Measurements from ENCODE around the gene PIGN.
"Not testable (repeated sequence)": the region's sequence is repeated elsewhere in the genome, so short reads cannot be mapped to it uniquely, and the experiment has no call there.

PIGN gene

DNA sequence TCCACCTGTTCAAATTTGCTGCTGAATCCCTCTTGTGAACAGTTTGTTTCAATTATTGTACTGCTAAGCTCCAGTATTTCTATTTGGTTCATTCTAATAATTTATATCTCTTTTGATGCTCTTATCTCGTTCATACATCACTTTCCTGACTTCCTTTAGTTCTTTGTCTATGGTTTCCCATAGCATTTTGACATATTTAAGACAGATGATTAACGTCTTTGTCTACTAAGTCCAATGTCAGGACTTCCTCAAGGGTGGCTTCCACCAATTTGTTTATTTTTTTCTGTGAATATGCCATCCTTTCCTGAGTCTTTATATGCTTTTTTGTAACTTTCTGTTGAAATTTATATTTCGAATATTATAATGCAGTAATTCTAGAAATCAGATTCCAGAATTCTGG, 9.6 kb downstream of the PIGN start:
- no peak for DNase-seq

DNA sequence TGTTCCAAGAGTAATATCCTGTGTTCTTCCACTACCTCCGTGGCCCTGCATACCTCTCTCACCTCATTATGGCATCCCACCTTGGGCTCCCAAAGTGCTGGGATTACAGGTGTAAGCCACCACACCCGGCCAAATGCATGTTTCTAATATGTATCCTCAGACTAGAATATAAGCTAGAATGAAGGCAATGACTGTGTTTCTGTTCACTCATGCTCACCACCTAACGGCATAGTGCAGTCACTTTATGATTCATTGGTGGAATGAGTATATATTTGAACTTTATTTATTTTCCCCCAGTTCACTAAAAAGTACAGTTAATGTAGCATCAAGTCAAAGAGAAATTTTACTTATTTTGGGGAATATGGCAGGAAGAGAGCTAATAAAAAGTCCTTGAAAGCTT, 11.3 kb downstream of the PIGN start:
- DNase-seq: no peak

- DNase-seq: no peak
These were observed 14.6 kb downstream of the PIGN start for GRCh38 chr18:62172298-62172697.

GRCh38 chr18:62170857-62171256, 16.0 kb downstream of the PIGN start:
- DNase-seq: no peak

GRCh38 chr18:62166524-62166923, 20.3 kb downstream of the PIGN start:
- DNase-seq: not testable (repeated sequence)

DNA sequence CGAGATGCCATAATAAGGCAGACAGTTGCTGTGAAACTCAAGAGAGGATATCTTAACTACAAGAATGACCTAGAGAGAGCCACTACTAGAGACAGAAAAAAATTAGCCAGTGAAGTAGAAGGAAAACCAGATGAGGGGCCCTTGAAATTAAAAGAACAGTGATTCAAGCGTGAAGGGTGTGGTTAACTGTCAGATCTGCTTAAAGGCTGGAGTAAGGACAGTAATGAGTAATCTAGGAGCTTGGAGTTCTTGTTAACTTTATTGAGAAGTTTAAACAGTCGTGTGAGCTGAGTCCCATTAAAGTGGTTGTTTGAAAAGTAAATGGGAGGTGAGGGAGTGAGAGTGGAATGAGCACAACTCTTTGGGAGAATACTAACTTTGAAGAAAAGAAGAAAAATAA, 21.3 kb downstream of the PIGN start:
- no peak for DNase-seq

GRCh38 chr18:62164855-62165487, 21.9 kb downstream of the PIGN start:
- no peak for DNase-seq

GRCh38 chr18:62164310-62164709, 22.5 kb downstream of the PIGN start:
- DNase-seq: no peak

GRCh38 chr18:62157843-62158242, 29.0 kb downstream of the PIGN start:
- no peak for DNase-seq

DNA sequence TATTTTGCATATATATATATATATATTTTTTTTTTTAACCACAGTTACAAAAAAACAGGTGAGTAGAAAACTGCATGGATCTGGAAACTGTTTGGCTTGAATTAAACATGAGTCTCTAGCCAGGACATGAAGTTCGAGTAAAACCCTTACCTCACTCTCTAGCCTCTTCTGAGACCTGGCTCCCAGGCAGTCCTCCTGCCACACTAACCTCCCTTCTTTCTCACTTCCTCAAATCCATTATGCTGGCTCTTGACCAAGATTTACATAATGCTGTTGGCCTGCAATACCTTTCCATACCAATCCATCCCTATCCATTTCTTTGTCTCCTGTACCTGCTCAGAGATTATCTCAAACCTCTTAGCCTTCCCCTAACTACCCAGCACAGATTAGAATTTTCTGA, 34.0 kb downstream of the PIGN start:
- no peak for DNase-seq

DNA sequence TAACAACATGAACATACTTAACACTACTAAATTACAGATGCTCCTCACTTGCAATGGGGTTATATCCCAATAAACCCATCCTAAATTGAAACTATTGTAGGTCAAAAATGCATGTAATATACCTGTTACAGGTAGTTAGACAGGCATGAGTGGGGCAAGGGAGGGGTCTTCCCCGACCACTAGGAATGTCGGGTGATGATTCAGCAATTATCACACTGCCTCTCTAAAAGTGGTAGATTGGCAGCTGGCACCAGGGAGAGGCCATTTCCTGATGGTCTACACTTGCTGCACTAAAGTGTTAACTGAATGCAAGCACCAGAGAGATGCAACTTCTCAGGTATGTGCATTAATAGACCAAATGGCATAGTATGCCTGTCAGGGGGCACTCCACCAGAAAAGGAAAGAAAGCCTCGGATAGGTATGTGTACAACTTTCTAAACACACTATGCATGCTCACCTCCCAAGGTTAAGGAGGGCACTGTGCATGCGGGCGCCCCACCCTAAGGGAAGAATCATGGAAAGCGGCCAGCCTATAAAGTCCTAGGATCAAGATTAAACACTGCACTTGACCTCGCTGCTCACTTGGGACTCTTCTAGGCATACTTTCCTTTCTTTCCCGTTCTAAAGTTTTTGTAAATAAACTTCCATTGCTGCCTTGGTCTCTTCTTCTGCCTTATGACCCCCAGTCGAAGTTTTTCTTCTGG, 35.6 kb downstream of the PIGN start:
- no peak for DNase-seq

DNA sequence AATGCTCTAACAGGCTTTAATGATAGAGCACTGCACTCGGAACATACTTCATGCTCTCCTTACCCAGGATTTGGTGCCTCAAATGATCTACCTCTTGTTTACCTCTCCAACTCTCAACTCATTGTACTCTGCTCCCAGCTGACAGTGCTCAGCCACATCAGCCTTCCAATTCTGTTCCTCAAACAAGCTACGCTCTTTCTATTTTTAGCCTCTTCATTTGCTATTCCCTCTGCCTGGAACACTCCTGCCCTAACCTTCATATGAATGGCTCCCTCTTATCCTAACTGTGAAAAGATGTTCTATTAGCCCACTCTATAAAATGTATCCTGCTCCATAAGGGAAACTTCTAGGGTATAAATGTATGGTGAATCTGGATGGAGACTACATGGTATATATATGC, 42.5 kb downstream of the PIGN start:
- DNase-seq: no peak

DNA sequence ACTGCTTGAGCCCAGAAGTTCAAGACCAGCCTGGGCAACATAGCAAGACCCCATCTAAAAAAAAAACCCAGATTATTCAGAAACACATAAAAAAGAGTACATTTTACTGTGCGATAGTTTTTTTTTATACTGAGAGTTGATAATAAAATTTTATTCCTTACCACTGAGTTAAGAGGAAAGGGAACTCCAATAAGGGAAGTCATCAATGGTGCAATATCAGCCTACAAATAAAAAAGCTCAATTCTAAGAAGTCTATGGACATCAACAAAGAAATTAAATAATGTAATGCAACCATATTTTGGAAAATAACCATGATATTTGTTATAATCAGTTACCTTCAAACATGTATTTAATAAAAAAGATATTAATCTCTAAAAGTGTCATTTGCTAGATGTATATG, 46.6 kb downstream of the PIGN start:
- no peak for DNase-seq

- DNase-seq: no peak
These were observed 48.2 kb downstream of the PIGN start for GRCh38 chr18:62138461-62139235.

GRCh38 chr18:62131301-62131909, 55.5 kb downstream of the PIGN start:
- peak; percentile 76 for DNase-seq

- peak; percentile 17 for DNase-seq
These were observed 58.7 kb downstream of the PIGN start for GRCh38 chr18:62128157-62128556.

DNA sequence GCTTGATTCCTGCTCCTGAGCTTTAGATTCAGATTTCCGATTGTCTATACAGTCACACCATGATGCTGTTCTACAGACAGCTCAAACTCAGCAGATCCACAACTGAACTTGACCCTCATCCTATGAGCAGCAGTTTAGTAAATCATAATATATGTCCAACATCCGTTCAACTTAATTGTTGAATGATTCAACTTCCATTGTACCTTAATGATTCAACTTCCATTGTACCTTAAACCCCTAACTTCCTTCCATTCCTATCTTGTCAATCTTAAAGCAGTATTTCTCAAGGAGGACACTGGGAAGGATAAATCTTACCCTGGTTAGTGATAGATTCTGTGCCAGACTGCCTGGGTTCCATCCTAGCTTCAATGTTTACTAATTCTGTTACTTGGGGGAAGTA, 60.1 kb downstream of the PIGN start:
- DNase-seq: no peak

GRCh38 chr18:62125702-62126101, 61.2 kb downstream of the PIGN start:
- no peak for DNase-seq

GRCh38 chr18:62122330-62122729, 64.5 kb downstream of the PIGN start:
- DNase-seq: no peak

DNA sequence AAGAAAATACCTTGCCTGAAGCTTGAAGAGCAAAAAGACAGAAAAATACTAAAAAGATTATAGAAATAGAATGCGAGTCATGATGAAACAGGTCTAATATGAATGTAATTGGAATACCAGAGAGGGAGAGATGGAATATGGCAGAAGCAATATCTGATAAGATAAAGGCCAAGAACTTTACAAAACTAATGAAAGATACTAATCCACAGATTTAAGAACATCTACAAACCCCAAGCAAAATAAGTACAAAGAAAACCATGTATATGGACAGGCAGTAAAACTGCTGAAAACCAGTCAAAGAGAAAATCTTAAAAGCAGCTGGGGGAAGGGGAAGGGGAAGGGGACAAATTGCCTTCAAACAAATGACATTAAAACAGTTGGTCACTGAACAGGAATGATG, 67.0 kb downstream of the PIGN start:
- DNase-seq: no peak

- peak; percentile 9 for DNase-seq
These were observed 68.5 kb downstream of the PIGN start for GRCh38 chr18:62118328-62118727.

GRCh38 chr18:62109676-62110075, 77.2 kb downstream of the PIGN start:
- no peak for DNase-seq

DNA sequence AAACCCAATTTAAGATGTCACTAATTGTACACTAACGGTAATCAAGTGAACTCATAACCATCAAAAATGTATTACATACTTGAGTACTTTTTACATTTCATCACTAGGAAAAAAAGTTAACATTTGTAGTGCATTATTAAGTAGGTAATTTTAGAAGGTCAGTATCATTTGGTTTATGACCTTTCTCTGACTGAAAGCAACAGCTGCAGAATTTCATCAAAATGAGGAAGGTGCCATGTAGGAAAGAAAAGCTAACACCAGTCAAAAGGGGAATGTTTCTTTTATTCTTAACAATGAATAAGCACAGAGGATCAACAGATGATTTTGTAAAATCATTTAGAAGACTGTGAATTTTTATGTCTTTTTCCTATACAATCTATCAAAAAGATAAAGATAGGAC, 79.0 kb downstream of the PIGN start:
- DNase-seq: no peak

GRCh38 chr18:62106271-62106670, 80.6 kb downstream of the PIGN start:
- no peak for DNase-seq

All from eye (tissue), 1 donor.